Stomach (tissue), 4 donors: ENCODE measurements around the gene EIF6.

ENCODE experiments used
- CTCF ChIP-seq, 7 experiments: fragments of 450-650 bp in 4 of 7; fragments of 200-600 bp in 3 of 7; sonication (generic) in 3 of 7; IDR thresholded peaks; one replicate each; pipeline ENCODE4 v1.5.1; 2016 to 2019; ENCODE audit warnings: antibody characterized with exemption in 7 of 7, control low read depth in 2 of 7, mild to moderate bottlenecking in 1 of 7
- EP300 ChIP-seq: sonication (generic); formaldehyde crosslinking; IDR thresholded peaks from one replicate; pipeline ENCODE4 v1.6.1; 2017; ENCODE audit warnings: antibody characterized with exemption
- POLR2A ChIP-seq, 4 donors: fragments of 450-650 bp; IDR thresholded peaks; one replicate each; pipeline ENCODE4 v1.6.1; 2016; ENCODE audit warnings: antibody characterized with exemption in 4 of 4, control low read depth in 2 of 4, mild to moderate bottlenecking in 1 of 4, moderate library complexity in 1 of 4
- POLR2AphosphoS5 ChIP-seq, 3 donors: sonication (generic); formaldehyde crosslinking; IDR thresholded peaks; one replicate each; pipeline ENCODE4 v1.6.1; 2016; ENCODE audit warnings: antibody characterized with exemption in 3 of 3

- no peak for TF ChIP-seq POLR2AphosphoS5 (IDR thresholded peaks at IDR 0.05)
- no peak for TF ChIP-seq POLR2A (IDR thresholded peaks at IDR 0.05)
- no peak for TF ChIP-seq CTCF (IDR thresholded peaks at IDR 0.05)
- no peak for TF ChIP-seq EP300
These were observed 19.8 kb downstream of the EIF6 start for GRCh38 chr20:35264755-35265154.
